ENCODE results near the gene ATG4B.

- TF ChIP-seq CTCF (IDR thresholded peaks at IDR 0.05) (no peak), POLR2A (IDR thresholded peaks at IDR 0.05) (no peak), EP300 (IDR thresholded peaks at IDR 0.05) (no peak)
Measured at GRCh38 chr2:241615522-241616052, 21.9 kb upstream of the ATG4B start.
